Stimulated activated CD8-positive, alpha-beta memory T cell treated with anti-CD3 and anti-CD28 coated beads, Interleukin-7, amount 100 ng/mL, for 4 hours (primary cell): ENCODE measurements around the gene MYO1F.
"Not testable (repeated sequence)": the region's sequence is repeated elsewhere in the genome, so short reads cannot be mapped to it uniquely, and the experiment has no call there.

Experiments
- DNase-seq, 2 donors: peaks; one replicate each; pipeline ENCODE4 v3.0.0-alpha.2; 2020; ENCODE audit warnings: low read depth in 2 of 2

Gene MYO1F

DNA sequence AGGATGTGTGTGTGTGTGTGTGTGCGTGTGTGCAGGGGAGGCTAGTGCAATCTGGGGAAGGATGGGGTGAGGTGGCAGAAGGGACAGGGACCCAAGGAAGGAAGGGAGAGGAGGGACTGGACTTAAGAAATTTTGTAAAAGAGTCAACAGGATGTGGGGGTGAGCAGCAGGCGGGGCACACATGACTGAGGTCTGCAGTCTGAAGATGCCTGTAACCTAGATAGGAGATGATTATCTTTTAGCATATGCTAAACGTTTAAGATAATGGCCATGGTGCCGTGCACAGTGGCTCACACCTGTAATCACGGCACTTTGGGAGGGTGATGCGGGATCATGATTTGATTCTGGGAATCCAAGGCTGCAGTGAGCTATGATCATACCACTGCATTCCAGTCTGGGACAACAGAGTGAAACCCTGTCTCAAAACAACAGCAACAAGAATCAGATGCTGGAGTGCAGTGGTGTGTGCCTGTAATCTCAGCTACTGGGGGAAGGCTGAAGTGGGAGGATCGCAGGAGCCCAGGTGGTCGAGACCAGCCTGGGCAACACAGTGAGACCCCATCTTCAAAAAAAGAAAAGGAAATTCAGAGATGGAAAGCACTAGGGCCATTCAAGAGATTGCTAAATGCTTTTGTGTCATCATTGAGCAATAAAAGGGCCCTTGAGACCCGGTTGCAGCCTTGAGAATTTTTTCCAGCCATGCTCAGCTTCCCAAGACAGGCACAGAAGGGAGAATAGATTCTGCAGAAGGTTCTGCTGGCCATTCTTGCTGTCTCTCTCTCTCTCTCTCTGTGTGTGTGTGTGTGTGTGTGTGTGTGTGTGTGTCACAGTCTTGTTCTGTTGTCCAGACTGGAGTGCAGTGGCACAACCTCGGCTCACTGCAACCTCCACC is 59.4 kb downstream of the MYO1F start:
- DNase-seq: peak; percentile 22 to 43

DNA sequence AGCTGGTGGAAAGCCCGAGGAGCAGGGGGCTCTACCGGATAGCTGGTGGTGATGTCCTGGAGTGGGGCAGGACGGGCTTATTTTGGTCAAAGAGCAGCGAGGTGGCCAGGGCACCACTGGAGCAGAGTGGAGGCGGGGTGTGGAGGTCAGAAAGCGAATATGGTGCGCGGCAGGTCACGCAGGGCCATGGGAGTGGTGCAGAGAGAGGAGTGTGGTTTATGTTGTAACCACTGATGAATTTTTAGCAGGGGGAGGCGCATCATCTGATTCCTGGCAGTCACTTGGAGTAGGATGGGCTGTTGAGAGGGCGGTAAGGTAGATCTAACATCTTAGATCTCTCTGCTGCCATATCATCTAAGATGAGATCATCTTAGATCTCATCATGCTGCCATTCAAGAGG is 61.9 kb downstream of the MYO1F start:
- DNase-seq: peak; percentile 29 to 32

DNA sequence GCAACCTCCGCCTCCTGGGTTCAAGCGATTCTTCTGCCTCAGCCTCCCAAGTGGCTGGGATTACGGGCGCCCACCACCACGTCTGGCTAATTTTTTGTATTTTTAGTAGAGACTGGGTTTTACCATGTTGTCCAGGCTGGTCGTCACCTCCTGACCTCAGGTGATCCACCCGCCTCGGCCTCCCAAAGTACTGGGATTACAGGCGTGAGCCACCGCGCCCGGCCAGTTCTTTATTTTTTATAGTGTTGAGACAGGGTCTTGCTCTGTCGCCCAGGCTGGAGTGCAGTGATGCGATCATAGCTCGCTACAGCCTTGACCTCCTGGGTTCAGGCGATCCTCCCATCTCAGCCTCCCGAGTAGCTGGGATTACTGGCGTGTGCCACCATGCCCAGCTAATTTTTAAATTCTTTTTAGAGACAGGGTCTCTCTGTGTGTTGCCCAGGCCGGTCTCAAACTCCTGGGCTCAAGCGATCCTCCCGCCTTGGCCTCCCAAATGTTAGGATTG is 62.7 kb downstream of the MYO1F start:
- not testable (repeated sequence) for DNase-seq

DNA sequence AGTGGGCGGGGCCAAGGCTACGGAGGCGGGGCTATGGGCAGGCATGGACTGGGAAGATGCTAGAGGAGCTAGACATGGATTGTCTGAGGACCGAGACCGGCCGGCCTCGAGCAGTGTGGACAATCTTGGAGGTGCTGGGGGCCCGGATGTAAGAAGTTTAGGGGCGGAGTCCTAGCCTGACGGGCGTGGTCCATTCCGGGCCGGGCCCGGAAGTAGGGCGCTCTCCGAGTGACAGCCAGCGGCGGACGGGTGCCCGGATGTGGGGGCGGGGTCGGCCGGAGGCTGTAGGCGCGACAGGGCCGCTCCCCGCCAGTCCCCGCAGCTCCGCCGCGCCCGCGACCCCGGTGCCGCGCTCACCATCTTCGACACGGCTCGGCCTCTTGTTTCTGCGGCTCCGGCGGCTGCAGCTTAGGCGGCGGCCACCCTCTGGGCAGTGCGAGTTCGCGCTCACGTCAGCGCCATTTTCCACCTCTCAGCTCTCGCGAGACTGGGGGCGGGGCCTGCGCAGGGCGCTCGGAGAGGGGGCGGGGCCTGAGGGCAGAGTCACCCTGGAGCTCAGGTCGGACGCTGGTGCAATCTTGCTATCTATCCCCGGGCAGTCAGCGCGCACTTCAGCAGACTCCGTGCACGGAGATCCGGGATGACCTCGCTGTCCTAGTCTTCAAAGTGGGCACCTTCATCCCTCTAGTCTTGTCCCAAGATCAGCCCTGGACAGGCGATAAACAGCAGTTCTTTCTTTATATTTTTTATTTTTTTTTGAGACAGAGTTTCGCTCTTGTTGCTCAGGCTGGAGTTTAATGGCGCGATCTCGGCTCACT is 63.3 kb downstream of the MYO1F start, which contains the start of gene ZNF414:
TSS of gene ZNF414 (minus strand) at position 481 of the 818 bp plus-strand sequence. CDS start at position 360, 121 bp downstream.
- DNase-seq: peak; percentile 91 to 94

DNA sequence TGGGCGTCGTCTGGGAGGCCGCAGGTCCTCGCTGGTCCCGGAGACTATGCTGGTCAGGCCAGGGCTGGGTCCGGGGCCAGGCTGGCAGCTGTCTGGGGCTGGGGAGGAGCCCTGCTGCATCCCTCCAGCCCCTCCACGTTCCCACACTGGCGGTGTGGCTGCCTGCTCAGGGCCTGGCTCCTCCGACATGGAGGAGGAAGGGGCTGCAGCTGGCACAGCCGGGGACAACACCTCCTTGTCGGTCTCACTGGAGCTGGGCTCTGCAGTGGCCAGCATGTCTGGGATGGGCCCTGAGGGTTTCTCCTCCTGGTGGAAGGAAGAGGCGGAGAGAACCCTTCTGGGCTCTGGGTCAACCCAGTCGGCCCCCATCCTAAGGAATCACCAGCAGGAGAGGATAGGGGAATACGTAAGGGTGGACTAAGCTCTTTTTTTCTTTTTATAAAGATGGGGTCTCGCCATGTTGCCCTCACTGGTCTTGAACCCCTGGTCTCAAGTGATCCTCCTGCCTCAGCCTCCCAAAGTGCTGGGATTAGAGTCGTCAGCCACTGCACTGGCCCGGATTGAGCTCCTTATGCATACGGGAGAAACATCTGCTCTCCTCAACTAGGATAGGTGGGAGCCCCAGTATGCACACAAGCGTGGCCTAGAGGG is 64.1 kb downstream of the MYO1F start:
- no peak for DNase-seq

GRCh38 chr19:8512115-8512967 is 64.9 kb downstream of the MYO1F start:
- no peak for DNase-seq

GRCh38 chr19:8511573-8512101 is 65.6 kb downstream of the MYO1F start:
- DNase-seq: no peak

GRCh38 chr19:8510589-8511115 is 66.6 kb downstream of the MYO1F start:
- no peak for DNase-seq

GRCh38 chr19:8506402-8506957 is 70.8 kb downstream of the MYO1F start:
- DNase-seq: no peak

- peak; percentile 27 to 53 for DNase-seq
Measured at GRCh38 chr19:8505680-8506401, 71.4 kb downstream of the MYO1F start.

GRCh38 chr19:8504919-8505318 is 72.3 kb downstream of the MYO1F start:
- DNase-seq: no peak

GRCh38 chr19:8504171-8504570 is 73.1 kb downstream of the MYO1F start:
- DNase-seq: no peak

GRCh38 chr19:8503510-8503909 is 73.7 kb downstream of the MYO1F start:
- DNase-seq: no peak

- no peak for DNase-seq
Measured at GRCh38 chr19:8501981-8502380, 75.3 kb downstream of the MYO1F start.

- no peak for DNase-seq
Measured at GRCh38 chr19:8501516-8501915, 75.7 kb downstream of the MYO1F start.

DNA sequence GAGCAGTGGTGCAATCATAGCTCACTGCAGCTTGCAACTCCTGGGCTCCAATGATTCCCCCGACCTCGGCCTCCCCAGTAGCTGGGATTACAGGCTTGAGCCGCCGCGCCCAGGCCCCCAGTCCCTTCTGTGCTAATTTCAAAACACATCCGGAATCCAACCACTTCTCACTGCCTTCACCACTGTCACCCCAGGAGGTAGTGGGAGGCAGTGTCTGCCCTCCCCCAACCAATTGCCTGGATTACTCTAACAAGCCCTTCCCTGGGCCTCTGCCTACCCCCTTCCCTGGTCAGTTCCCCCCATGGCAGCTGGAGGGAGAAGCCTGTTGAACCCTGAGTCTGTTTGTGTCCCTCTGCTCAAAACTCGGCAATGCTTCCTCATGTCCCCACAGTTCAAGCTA is 77.1 kb downstream of the MYO1F start:
- no peak for DNase-seq

GRCh38 chr19:8499048-8499833 is 78.0 kb downstream of the MYO1F start:
- no peak for DNase-seq

- no peak for DNase-seq
Measured at GRCh38 chr19:8498295-8498694, 78.9 kb downstream of the MYO1F start.

- DNase-seq: no peak
Measured at GRCh38 chr19:8494158-8494557, 83.1 kb downstream of the MYO1F start.
